Mammary epithelial cell (primary cell): ENCODE data around the gene MTX1.

Experiments
- EZH2 ChIP-seq: IDR thresholded peaks from 2 replicates; pipeline ENCODE4 v1.6.1; 2012; ENCODE audit warnings: low read length, inconsistent platforms, borderline replicate concordance
- TF ChIP-seq, protein P1 (sequence below), 2 donors: IDR thresholded peaks in 1 of 2; conservative IDR thresholded peaks in 1 of 2; 2 replicates each; pipeline ENCODE4 v1.5.1; 2011 to 2012; ENCODE audit warnings: inconsistent platforms in 2 of 2, low read length in 2 of 2, mild to moderate bottlenecking in 2 of 2, control low read depth in 1 of 2, low read depth in 1 of 2; ENCODE audit not compliant: insufficient read depth in 1 of 2; ENCODE audit errors: extremely low read depth in 1 of 2

GRCh38 chr1:155202198-155202597 is 6.3 kb upstream of the MTX1 start:
- no peak for TF ChIP-seq EZH2
- TF ChIP-seq, protein P1, sequence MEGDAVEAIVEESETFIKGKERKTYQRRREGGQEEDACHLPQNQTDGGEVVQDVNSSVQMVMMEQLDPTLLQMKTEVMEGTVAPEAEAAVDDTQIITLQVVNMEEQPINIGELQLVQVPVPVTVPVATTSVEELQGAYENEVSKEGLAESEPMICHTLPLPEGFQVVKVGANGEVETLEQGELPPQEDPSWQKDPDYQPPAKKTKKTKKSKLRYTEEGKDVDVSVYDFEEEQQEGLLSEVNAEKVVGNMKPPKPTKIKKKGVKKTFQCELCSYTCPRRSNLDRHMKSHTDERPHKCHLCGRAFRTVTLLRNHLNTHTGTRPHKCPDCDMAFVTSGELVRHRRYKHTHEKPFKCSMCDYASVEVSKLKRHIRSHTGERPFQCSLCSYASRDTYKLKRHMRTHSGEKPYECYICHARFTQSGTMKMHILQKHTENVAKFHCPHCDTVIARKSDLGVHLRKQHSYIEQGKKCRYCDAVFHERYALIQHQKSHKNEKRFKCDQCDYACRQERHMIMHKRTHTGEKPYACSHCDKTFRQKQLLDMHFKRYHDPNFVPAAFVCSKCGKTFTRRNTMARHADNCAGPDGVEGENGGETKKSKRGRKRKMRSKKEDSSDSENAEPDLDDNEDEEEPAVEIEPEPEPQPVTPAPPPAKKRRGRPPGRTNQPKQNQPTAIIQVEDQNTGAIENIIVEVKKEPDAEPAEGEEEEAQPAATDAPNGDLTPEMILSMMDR (conservative IDR thresholded peaks at IDR 0.05 in 1 of 2, IDR thresholded peaks at IDR 0.05 in 1 of 2; ENCODE audit: extremely low read depth in 1 of 2, insufficient read depth in 1 of 2, low read depth in 1 of 2, low read length in 2 of 2): no peak
